GM18907 (cell line): ENCODE measurements around the gene SULT1C4.
"Not testable (repeated sequence)": the region's sequence is repeated elsewhere in the genome, so short reads cannot be mapped to it uniquely, and the experiment has no call there.

Experiments used
- ATAC-seq: cut with Tn5 transposase; IDR thresholded peaks from one replicate; pipeline ENCODE4 v1.9.1; 2021; ENCODE audit warnings: mild to moderate bottlenecking, moderate library complexity; ENCODE audit not compliant: unreplicated experiment

The SULT1C4 gene

GRCh38 chr2:108412995-108413710 lies 35.4 kb downstream of the SULT1C4 start:
- ATAC-seq: no peak

- no peak for ATAC-seq
These were observed 35.9 kb downstream of the SULT1C4 start for GRCh38 chr2:108413711-108414095.

- no peak for ATAC-seq
These were observed 36.6 kb downstream of the SULT1C4 start for GRCh38 chr2:108414256-108414876.

GRCh38 chr2:108414945-108415344 lies 37.2 kb downstream of the SULT1C4 start:
- no peak for ATAC-seq

- ATAC-seq: no peak
These were observed 39.5 kb downstream of the SULT1C4 start for GRCh38 chr2:108417254-108417653.

- ATAC-seq: no peak
These were observed 40.7 kb downstream of the SULT1C4 start for GRCh38 chr2:108418416-108418815.

- no peak for ATAC-seq
These were observed 45.3 kb downstream of the SULT1C4 start for GRCh38 chr2:108423067-108423466.

GRCh38 chr2:108423502-108424251 lies 45.9 kb downstream of the SULT1C4 start:
- no peak for ATAC-seq

- no peak for ATAC-seq
These were observed 50.7 kb downstream of the SULT1C4 start for GRCh38 chr2:108428286-108429009.

- ATAC-seq: not testable (repeated sequence)
These were observed 57.8 kb downstream of the SULT1C4 start for GRCh38 chr2:108435578-108435977.

GRCh38 chr2:108436976-108437375 lies 59.2 kb downstream of the SULT1C4 start:
- no peak for ATAC-seq
